ENCODE measurements around the gene SPI1.

SPI1 gene

DNA sequence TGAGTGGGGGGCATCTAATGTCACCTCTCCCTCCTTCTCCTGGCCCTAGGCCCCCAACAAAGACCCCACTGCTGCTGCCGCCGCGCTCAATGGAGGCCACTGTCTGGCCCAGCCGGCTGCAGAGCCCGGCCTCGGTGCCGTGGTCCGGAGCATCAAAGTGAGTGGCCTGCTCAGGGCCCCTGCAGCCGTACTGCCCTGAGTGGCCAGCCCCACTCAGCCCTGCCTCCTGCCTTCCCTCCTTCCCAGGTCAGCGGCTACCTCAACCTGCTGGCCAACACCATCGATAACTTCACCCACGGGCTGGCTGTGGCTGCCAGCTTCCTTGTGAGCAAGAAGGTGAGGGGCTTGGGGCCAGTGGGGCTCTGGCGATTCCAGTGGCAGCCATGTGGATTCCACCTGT is 35.0 kb upstream of the SPI1 start:
- TF ChIP-seq, protein P1, sequence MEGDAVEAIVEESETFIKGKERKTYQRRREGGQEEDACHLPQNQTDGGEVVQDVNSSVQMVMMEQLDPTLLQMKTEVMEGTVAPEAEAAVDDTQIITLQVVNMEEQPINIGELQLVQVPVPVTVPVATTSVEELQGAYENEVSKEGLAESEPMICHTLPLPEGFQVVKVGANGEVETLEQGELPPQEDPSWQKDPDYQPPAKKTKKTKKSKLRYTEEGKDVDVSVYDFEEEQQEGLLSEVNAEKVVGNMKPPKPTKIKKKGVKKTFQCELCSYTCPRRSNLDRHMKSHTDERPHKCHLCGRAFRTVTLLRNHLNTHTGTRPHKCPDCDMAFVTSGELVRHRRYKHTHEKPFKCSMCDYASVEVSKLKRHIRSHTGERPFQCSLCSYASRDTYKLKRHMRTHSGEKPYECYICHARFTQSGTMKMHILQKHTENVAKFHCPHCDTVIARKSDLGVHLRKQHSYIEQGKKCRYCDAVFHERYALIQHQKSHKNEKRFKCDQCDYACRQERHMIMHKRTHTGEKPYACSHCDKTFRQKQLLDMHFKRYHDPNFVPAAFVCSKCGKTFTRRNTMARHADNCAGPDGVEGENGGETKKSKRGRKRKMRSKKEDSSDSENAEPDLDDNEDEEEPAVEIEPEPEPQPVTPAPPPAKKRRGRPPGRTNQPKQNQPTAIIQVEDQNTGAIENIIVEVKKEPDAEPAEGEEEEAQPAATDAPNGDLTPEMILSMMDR (IDR thresholded peaks at IDR 0.05; ENCODE audit: insufficient read depth, low read length, poor library complexity, severe bottlenecking), result no peak
- TF ChIP-seq EZH2phosphoT487 (conservative IDR thresholded peaks at IDR 0.05; ENCODE audit: low read length), result no peak
- H3K27me3 ChIP-seq (ENCODE audit: low read length), result no peaks in the 10 kb centered on the region
- no peaks in the 10 kb centered on the region for H4K20me1 ChIP-seq (ENCODE audit: low read depth, low read length)
- H3K9me3 ChIP-seq (ENCODE audit: insufficient read depth, low read length), result no peaks in the 10 kb centered on the region
- no peak overlapping the region for H2AFZ ChIP-seq (ENCODE audit: low read depth, low read length, severe bottlenecking)
- H3K79me2 ChIP-seq (ENCODE audit: insufficient read depth, low read length), result no peaks in the 10 kb centered on the region
- H3K4me2 ChIP-seq (ENCODE audit: low read depth, low read length, poor library complexity, severe bottlenecking), result no peak overlapping the region
- no peak overlapping the region for H3K4me3 ChIP-seq (ENCODE audit: insufficient read depth, low read length, poor library complexity, severe bottlenecking)
- H3K9me2 ChIP-seq (replicated peaks; ENCODE audit: insufficient read depth, low read length), result no peaks in the 10 kb centered on the region
- H3K36me3 ChIP-seq (ENCODE audit: low read length), result no peaks in the 10 kb centered on the region
- H3K27ac ChIP-seq (ENCODE audit: low read depth, low read length), result no peak overlapping the region
- no peak overlapping the region for H3K9ac ChIP-seq (ENCODE audit: low read length)
- H3F3A ChIP-seq (ENCODE audit: insufficient read depth), result peaks cover 5% of the 10 kb centered on the region; the same call in 1 of the 2 replicates

DNA sequence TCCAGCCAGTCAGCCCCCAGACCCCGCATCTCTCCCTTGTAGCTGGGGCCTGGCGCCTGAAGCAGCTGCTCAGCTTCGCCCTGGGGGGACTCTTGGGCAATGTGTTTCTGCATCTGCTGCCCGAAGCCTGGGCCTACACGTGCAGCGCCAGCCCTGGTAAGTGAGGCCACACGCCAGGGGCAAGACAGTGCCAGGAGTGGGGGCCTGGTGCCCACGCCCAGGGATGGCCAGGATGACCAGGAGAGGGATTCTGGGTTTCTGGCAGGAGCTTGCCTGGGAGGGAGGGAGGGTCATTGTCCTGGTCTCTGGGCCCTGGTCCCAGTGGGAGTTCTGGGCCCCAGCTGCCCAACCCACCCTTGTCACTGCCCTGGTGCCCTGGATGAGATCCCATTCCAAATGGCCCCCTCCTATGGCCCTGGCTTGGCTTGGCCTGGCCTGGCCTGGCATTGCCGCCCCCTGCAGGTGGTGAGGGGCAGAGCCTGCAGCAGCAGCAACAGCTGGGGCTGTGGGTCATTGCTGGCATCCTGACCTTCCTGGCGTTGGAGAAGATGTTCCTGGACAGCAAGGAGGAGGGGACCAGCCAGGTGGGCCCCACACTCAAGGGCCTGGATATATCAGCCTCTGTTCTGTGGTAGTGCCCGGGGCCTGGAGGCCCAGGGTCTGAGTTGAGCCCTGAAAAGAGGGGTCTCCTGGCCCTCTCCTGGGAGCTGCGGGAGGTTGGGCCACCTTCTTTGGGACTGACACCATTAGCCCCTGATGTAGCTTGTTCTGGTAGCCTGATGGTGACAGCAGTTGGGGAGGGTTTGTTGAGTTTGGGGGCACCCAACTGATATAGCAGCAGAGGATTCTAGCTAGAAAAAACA is 33.8 kb upstream of the SPI1 start:
- Histone ChIP-seq H3K9me3 (ENCODE audit: insufficient read depth, low read length) (no peaks in the 10 kb centered on the region), H3K27me3 (ENCODE audit: low read length) (no peaks in the 10 kb centered on the region), H3K9ac (ENCODE audit: low read length) (no peak overlapping the region), H3F3A (ENCODE audit: insufficient read depth) (peaks cover 14% of the 10 kb centered on the region), H3K36me3 (ENCODE audit: low read length) (no peaks in the 10 kb centered on the region), H4K20me1 (ENCODE audit: low read depth, low read length) (no peaks in the 10 kb centered on the region), H3K9me2 (replicated peaks; ENCODE audit: insufficient read depth, low read length) (no peaks in the 10 kb centered on the region), H2AFZ (ENCODE audit: low read depth, low read length, severe bottlenecking) (no peak overlapping the region), H3K79me2 (ENCODE audit: insufficient read depth, low read length) (no peaks in the 10 kb centered on the region), H3K4me3 (ENCODE audit: insufficient read depth, low read length, poor library complexity, severe bottlenecking) (no peak overlapping the region), H3K4me2 (ENCODE audit: low read depth, low read length, poor library complexity, severe bottlenecking) (no peak overlapping the region), H3K27ac (ENCODE audit: low read depth, low read length) (no peak overlapping the region)
- TF ChIP-seq EZH2phosphoT487 (conservative IDR thresholded peaks at IDR 0.05; ENCODE audit: low read length), result no peak
- TF ChIP-seq, protein P1 (IDR thresholded peaks at IDR 0.05; ENCODE audit: insufficient read depth, low read length, poor library complexity, severe bottlenecking), result peak; percentile 94

DNA sequence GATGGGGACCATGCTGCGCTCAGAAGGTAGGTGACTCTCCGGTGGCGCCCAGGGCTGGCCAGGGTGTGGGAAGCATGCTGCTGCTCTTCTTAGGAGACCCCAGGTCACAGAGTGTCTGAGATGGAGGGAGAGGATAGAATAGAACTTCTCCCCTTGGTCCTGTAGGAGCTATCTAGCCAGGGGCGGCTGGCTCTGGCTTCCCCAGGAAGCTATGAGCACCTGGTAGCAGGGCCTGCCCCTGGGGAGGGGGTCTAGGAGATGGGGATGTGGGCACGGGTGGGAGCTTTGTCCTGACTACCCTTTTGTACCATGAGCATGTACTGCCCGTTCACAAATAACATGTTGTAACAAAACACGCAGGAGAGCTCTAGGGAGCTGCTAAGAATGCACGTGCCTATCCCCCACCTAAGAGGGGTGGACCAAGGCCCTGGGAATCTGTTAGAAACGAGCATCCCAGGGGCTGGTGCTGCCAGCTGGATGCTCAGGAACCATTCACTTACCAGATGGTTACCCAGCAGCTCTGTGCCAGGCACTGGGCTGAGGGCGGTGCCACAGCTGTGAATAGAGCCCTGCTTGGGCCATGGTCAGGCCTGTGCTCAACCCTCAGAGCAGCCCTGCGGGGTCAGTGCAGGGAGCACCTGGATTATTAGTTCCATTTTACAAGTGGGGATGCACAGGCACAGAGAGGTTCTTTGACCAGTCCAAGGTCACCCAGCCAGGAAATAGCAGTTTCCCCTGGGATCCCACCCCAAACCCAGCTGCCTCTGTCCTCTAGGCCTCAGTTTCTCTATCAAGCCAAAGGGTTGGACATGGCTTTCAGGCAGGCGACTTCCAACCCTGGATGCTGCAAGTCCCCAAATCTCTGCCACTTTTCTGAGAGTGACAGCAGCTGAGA is 32.3 kb upstream of the SPI1 start:
- Histone ChIP-seq H3K79me2 (ENCODE audit: insufficient read depth, low read length) (no peaks in the 10 kb centered on the region), H3F3A (ENCODE audit: insufficient read depth) (peaks cover 24% of the 10 kb centered on the region), H4K20me1 (ENCODE audit: low read depth, low read length) (no peaks in the 10 kb centered on the region), H3K4me2 (ENCODE audit: low read depth, low read length, poor library complexity, severe bottlenecking) (no peak overlapping the region), H3K9me2 (replicated peaks; ENCODE audit: insufficient read depth, low read length) (no peaks in the 10 kb centered on the region), H3K9ac (ENCODE audit: low read length) (no peak overlapping the region), H3K9me3 (ENCODE audit: insufficient read depth, low read length) (no peaks in the 10 kb centered on the region), H2AFZ (ENCODE audit: low read depth, low read length, severe bottlenecking) (no peak overlapping the region), H3K4me3 (ENCODE audit: insufficient read depth, low read length, poor library complexity, severe bottlenecking) (no peak overlapping the region), H3K27me3 (ENCODE audit: low read length) (no peaks in the 10 kb centered on the region), H3K27ac (ENCODE audit: low read depth, low read length) (no peak overlapping the region), H3K36me3 (ENCODE audit: low read length) (no peaks in the 10 kb centered on the region)
- no peak for TF ChIP-seq EZH2phosphoT487 (conservative IDR thresholded peaks at IDR 0.05; ENCODE audit: low read length)
- TF ChIP-seq, protein P1 (IDR thresholded peaks at IDR 0.05; ENCODE audit: insufficient read depth, low read length, poor library complexity, severe bottlenecking), result no peak

All from SU-DHL-6 (cell line).